ENCODE measurements around the gene DIPK1C. TPM values are rescaled to one million over a fixed set of nuclear protein-coding genes. Genes with fewer than 3 reads are reported as not detected.
A peak's percentile ranks its signal among the peaks of the same experiment; 100 is the strongest.

Gene DIPK1C
- total RNA-seq, 1 experiment from 2014 or later, result not detected

DNA sequence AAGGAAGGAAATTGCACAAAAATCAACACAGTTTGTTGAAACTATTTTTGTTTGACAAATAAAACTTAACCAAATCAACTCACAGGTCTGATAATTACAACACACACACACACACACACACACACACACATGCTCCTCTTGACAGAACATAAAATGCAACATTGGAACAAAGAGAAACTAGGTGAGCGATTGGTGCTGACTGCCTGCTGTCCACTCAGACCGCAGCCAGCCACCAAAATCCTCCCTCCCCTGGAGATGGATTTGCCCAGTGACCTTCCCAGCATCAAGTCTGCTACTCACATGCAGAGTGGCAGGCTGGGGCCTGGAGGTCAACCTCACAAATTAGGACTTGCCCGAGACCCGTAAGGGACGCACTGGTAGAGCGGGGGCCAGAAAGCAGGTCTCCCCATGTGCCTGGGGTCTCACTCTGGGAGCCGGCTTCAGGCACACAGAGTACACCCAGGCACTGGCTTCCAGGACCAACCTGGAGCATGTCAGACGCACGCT lies 61.4 kb downstream of the DIPK1C start:
- TF ChIP-seq SOX15 (CRISPR knock-in tag; IDR thresholded peaks at IDR 0.05) (no peak), EMX1 (CRISPR knock-in tag; IDR thresholded peaks at IDR 0.05) (no peak), ZNF219 (CRISPR knock-in tag; IDR thresholded peaks at IDR 0.05; ENCODE audit: borderline replicate concordance) (no peak), NFYB (CRISPR knock-in tag; conservative IDR thresholded peaks at IDR 0.05; ENCODE audit: low read depth) (no peak), MXD4 (CRISPR knock-in tag; IDR thresholded peaks at IDR 0.05; ENCODE audit: borderline replicate concordance) (no peak), ZNF396 (CRISPR knock-in tag; IDR thresholded peaks at IDR 0.05; ENCODE audit: borderline replicate concordance) (no peak), ZNF121 (CRISPR knock-in tag; IDR thresholded peaks at IDR 0.05) (no peak), CREM (CRISPR knock-in tag; IDR thresholded peaks at IDR 0.05) (no peak)
- TF ChIP-seq, protein P1, sequence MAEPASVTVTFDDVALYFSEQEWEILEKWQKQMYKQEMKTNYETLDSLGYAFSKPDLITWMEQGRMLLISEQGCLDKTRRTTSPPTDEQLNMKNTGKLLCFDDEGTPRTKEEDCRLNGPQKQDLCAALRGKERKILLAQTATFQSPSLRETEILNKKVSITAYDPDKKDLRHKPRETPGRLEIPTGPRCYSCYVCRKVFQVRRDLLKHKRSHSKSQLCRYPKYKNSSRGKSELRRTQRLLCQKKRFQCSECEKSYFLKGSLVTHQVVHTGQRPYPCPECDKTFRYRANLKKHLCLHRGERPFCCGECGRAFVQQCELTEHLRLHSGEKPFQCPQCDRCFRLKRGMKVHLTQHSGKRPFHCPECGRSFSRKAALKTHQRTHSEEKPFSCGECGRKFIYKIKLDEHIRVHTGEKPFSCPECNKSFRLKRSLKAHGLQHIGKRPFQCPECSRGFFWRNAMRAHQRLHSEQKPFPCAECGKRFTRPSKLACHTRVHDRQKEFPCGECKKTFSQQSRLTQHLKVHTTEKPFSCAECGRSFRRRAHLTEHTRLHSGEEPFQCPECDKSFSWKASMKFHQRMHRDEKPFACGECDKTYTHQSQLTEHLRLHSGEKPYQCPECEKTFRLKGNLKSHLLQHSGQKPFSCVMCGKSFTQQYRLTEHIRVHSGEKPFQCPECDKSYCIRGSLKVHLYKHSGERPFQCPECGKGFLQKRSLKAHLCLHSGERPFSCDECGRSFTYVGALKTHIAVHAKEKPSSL (CRISPR knock-in tag; conservative IDR thresholded peaks at IDR 0.05), result no peak
- TF ChIP-seq, protein P2, sequence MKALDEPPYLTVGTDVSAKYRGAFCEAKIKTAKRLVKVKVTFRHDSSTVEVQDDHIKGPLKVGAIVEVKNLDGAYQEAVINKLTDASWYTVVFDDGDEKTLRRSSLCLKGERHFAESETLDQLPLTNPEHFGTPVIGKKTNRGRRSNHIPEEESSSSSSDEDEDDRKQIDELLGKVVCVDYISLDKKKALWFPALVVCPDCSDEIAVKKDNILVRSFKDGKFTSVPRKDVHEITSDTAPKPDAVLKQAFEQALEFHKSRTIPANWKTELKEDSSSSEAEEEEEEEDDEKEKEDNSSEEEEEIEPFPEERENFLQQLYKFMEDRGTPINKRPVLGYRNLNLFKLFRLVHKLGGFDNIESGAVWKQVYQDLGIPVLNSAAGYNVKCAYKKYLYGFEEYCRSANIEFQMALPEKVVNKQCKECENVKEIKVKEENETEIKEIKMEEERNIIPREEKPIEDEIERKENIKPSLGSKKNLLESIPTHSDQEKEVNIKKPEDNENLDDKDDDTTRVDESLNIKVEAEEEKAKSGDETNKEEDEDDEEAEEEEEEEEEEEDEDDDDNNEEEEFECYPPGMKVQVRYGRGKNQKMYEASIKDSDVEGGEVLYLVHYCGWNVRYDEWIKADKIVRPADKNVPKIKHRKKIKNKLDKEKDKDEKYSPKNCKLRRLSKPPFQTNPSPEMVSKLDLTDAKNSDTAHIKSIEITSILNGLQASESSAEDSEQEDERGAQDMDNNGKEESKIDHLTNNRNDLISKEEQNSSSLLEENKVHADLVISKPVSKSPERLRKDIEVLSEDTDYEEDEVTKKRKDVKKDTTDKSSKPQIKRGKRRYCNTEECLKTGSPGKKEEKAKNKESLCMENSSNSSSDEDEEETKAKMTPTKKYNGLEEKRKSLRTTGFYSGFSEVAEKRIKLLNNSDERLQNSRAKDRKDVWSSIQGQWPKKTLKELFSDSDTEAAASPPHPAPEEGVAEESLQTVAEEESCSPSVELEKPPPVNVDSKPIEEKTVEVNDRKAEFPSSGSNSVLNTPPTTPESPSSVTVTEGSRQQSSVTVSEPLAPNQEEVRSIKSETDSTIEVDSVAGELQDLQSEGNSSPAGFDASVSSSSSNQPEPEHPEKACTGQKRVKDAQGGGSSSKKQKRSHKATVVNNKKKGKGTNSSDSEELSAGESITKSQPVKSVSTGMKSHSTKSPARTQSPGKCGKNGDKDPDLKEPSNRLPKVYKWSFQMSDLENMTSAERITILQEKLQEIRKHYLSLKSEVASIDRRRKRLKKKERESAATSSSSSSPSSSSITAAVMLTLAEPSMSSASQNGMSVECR (CRISPR knock-in tag; IDR thresholded peaks at IDR 0.05; ENCODE audit: borderline replicate concordance), result no peak
- TF ChIP-seq, protein P3, sequence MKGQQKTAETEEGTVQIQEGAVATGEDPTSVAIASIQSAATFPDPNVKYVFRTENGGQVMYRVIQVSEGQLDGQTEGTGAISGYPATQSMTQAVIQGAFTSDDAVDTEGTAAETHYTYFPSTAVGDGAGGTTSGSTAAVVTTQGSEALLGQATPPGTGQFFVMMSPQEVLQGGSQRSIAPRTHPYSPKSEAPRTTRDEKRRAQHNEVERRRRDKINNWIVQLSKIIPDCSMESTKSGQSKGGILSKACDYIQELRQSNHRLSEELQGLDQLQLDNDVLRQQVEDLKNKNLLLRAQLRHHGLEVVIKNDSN (CRISPR knock-in tag; IDR thresholded peaks at IDR 0.05), result no peak
- ChIA-PET CTCF (no interaction called here), POLR2A (no interaction called here)
- Mint-ChIP-seq H3K36me3 (no peaks in the 10 kb centered on the region), H3K4me3 (no peak overlapping the region), H3K9me3 (no peaks in the 10 kb centered on the region), H3K4me1 (0 out of 2 replicates have a peak, but pooled peaks cover 6% of the 10 kb centered on the region), H3K27ac (no peak overlapping the region), H3K27me3 (ENCODE audit: low read depth) (no peaks in the 10 kb centered on the region; the same call in 1 of the 2 replicates)
- DNase-seq (ENCODE audit: low spot score), result no peak
- peak; percentile 22; the same call in 1 of the 2 replicates for ATAC-seq

DNA sequence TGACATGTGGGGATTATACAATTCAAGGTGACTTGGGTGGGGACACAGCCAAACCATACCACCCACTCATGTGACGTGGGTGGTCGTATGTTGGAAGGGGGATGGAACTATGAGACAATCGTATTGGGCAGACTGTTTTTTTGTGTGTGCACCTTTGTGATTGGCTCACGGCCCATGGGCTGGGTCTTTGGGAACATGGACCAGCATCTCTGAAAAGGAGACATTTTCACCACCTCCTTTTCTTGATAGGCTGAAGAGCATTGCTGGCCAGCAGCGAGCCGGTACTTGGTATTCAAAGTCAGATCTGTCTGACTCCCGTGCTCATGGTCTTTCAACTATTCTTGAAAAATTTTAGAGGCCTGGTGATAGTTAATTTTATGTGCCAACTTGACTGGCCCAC lies 62.1 kb downstream of the DIPK1C start:
- H3K4me1 Mint-ChIP-seq, result 0 out of 2 replicates have a peak, but pooled peaks cover 6% of the 10 kb centered on the region
- H3K36me3 Mint-ChIP-seq, result no peaks in the 10 kb centered on the region
- DNase-seq (ENCODE audit: low spot score), result no peak
- H3K4me3 Mint-ChIP-seq, result no peak overlapping the region
- ChIA-PET CTCF (no interaction called here), POLR2A (no interaction called here)
- H3K27me3 Mint-ChIP-seq (ENCODE audit: low read depth), result no peaks in the 10 kb centered on the region; the same call in 1 of the 2 replicates
- ATAC-seq, result no peak
- no peak overlapping the region for H3K27ac Mint-ChIP-seq
- H3K9me3 Mint-ChIP-seq, result no peaks in the 10 kb centered on the region
- TF ChIP-seq, protein P4, sequence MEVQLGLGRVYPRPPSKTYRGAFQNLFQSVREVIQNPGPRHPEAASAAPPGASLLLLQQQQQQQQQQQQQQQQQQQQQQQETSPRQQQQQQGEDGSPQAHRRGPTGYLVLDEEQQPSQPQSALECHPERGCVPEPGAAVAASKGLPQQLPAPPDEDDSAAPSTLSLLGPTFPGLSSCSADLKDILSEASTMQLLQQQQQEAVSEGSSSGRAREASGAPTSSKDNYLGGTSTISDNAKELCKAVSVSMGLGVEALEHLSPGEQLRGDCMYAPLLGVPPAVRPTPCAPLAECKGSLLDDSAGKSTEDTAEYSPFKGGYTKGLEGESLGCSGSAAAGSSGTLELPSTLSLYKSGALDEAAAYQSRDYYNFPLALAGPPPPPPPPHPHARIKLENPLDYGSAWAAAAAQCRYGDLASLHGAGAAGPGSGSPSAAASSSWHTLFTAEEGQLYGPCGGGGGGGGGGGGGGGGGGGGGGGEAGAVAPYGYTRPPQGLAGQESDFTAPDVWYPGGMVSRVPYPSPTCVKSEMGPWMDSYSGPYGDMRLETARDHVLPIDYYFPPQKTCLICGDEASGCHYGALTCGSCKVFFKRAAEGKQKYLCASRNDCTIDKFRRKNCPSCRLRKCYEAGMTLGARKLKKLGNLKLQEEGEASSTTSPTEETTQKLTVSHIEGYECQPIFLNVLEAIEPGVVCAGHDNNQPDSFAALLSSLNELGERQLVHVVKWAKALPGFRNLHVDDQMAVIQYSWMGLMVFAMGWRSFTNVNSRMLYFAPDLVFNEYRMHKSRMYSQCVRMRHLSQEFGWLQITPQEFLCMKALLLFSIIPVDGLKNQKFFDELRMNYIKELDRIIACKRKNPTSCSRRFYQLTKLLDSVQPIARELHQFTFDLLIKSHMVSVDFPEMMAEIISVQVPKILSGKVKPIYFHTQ (CRISPR knock-in tag; IDR thresholded peaks at IDR 0.05), result no peak
- no peak for TF ChIP-seq ZNF263 (CRISPR knock-in tag; IDR thresholded peaks at IDR 0.05; ENCODE audit: low read depth)
- TF ChIP-seq ELF4 (CRISPR knock-in tag; IDR thresholded peaks at IDR 0.05; ENCODE audit: low read depth), result no peak
- TF ChIP-seq, protein P2 (CRISPR knock-in tag; IDR thresholded peaks at IDR 0.05; ENCODE audit: borderline replicate concordance), result no peak
- TF ChIP-seq ATF1 (CRISPR knock-in tag; IDR thresholded peaks at IDR 0.05), result no peak
- TF ChIP-seq, protein P5, sequence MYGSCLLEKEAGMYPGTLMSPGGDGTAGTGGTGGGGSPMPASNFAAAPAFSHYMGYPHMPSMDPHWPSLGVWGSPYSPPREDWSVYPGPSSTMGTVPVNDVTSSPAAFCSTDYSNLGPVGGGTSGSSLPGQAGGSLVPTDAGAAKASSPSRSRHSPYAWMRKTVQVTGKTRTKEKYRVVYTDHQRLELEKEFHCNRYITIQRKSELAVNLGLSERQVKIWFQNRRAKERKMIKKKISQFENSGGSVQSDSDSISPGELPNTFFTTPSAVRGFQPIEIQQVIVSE (CRISPR knock-in tag; IDR thresholded peaks at IDR 0.05; ENCODE audit: borderline replicate concordance), result no peak
- TF ChIP-seq TEAD1 (CRISPR knock-in tag; IDR thresholded peaks at IDR 0.05), result no peak
- TF ChIP-seq SMAD4 (CRISPR knock-in tag; IDR thresholded peaks at IDR 0.05), result no peak
- no peak for TF ChIP-seq ZNF396 (CRISPR knock-in tag; IDR thresholded peaks at IDR 0.05; ENCODE audit: borderline replicate concordance)
